OCI-LY7 (cell line): ENCODE data around the gene STAT5B.
A peak's percentile ranks its signal among the peaks of the same experiment; 100 is the strongest.

Source experiments
- CTCF ChIP-seq: fragments of 200-600 bp; sonication (generic); conservative IDR thresholded peaks from 2 replicates; pipeline ENCODE4 v1.5.1; 2014; ENCODE audit warnings: mild to moderate bottlenecking, antibody characterized with exemption, low read length, moderate library complexity, mixed read lengths
- EZH2phosphoT487 ChIP-seq: fragments of 200-600 bp; sonication (generic); IDR thresholded peaks from 2 replicates; pipeline ENCODE4 v1.6.1; 2018; ENCODE audit warnings: low read depth, borderline replicate concordance, mild to moderate bottlenecking, mixed run types, antibody characterized with exemption, low read length, moderate library complexity, mixed read lengths

GRCh38 chr17:42163113-42163512, 113.1 kb downstream of the STAT5B start:
- peak; percentile 83 for TF ChIP-seq CTCF
- no peak for TF ChIP-seq EZH2phosphoT487
